H1 (cell line): Measurements from ENCODE around the gene CDK8. TPM values are rescaled to one million over a fixed set of nuclear protein-coding genes. Genes with fewer than 3 reads are reported as not detected.

Source experiments
- CTCF ChIA-PET: fragments of 300-600 bp; sonication (Branson Sonifier 250); formaldehyde crosslinking; loops from one replicate; lab custom pipeline; 2021; ENCODE audit not compliant: partially characterized antibody; lab: Charles Lee
- POLR2A ChIA-PET: fragments of 300-600 bp; sonication (Branson Sonifier 250); formaldehyde crosslinking; loops from one replicate; lab custom pipeline; 2021; ENCODE audit warnings: inconsistent platforms; ENCODE audit not compliant: partially characterized antibody; lab: Charles Lee
- DNase-seq, 2 experiments: peaks; one replicate each; pipeline versions ENCODE4 v3.0.0 to v3.0.0-alpha.2; 2010 to 2022; ENCODE audit warnings: low spot score in 2 of 2, low read depth in 1 of 2, mixed read lengths in 1 of 2
- FAIRE-seq: peaks from 2 replicates; lab custom pipeline; 2011; peaks lifted over from hg19 to GRCh38; lab: Jason Lieb, UNC
- H2AFZ ChIP-seq: 2 replicates; pipeline ENCODE4 v1.8.1; 2012; ENCODE audit warnings: low read length, inconsistent platforms
- H2AK5ac ChIP-seq: 2 replicates; pipeline ENCODE4 v1.6.1; 2013; ENCODE audit warnings: low read depth, low read length
- H2BK120ac ChIP-seq: replicated peaks from 2 replicates; pipeline ENCODE3; 2013; ENCODE audit warnings: low read depth, low read length, inconsistent platforms
- H2BK12ac ChIP-seq: 2 replicates; pipeline ENCODE4 v1.6.1; 2013; ENCODE audit warnings: low read depth, low read length
- H2BK15ac ChIP-seq: 2 replicates; pipeline ENCODE4 v1.6.1; 2013; ENCODE audit warnings: low read length
- H2BK20ac ChIP-seq: 2 replicates; pipeline ENCODE4 v1.6.1; 2013; ENCODE audit warnings: low read length
- H2BK5ac ChIP-seq: 2 replicates; pipeline ENCODE4 v1.6.1; 2013; ENCODE audit warnings: low read depth, low read length
- H3K14ac ChIP-seq: 2 replicates; pipeline ENCODE4 v1.6.1; 2013; ENCODE audit warnings: inconsistent platforms; ENCODE audit not compliant: insufficient read length
- H3K18ac ChIP-seq: 2 replicates; pipeline ENCODE4 v1.6.1; 2013; ENCODE audit warnings: low read length; ENCODE audit errors: extremely low read depth
- H3K23ac ChIP-seq: 2 replicates; pipeline ENCODE4 v1.6.1; 2013; ENCODE audit warnings: inconsistent platforms; ENCODE audit not compliant: insufficient read length
- H3K23me2 ChIP-seq: 2 replicates; pipeline ENCODE4 v1.6.1; 2013; ENCODE audit warnings: low read depth, low read length
- H3K27ac ChIP-seq: 2 replicates; pipeline ENCODE4 v1.6.1; 2011; ENCODE audit warnings: low read depth, low read length, inconsistent platforms
- H3K27me3 ChIP-seq, 4 experiments: replicated peaks in 1 of 4; 1 replicate in 1 of 4; 2 replicates in 3 of 4; pipeline versions ENCODE4 v1.6.1 to v1.8.1; 2011 to 2013; ENCODE audit warnings: low read length in 3 of 4, mild to moderate bottlenecking in 3 of 4, inconsistent platforms in 2 of 4, mixed read lengths in 2 of 4, moderate library complexity in 1 of 4; ENCODE audit not compliant: control insufficient read depth in 3 of 4, insufficient read depth in 3 of 4; ENCODE audit errors: extremely low read depth in 1 of 4
- H3K36me3 ChIP-seq, 4 experiments: 2 replicates each; pipeline versions ENCODE4 v1.6.1 to v1.8.1; 2011 to 2013; ENCODE audit warnings: mild to moderate bottlenecking in 4 of 4, low read length in 3 of 4, moderate library complexity in 2 of 4, control low read depth in 1 of 4, inconsistent platforms in 1 of 4; ENCODE audit not compliant: insufficient read depth in 4 of 4, control insufficient read depth in 2 of 4
- H3K4ac ChIP-seq: replicated peaks from 2 replicates; pipeline ENCODE3; 2013; ENCODE audit warnings: low read length, low read depth, mixed read lengths, inconsistent platforms; ENCODE audit not compliant: insufficient read length
- H3K4me1 ChIP-seq, 4 experiments: replicated peaks in 1 of 4; 1 replicate in 1 of 4; 2 replicates in 3 of 4; pipeline versions ENCODE4 v1.6.1 to v1.8.1; 2011 to 2013; ENCODE audit warnings: low read length in 3 of 4, inconsistent platforms in 2 of 4, mixed read lengths in 1 of 4; ENCODE audit not compliant: insufficient read depth in 4 of 4, control insufficient read depth in 3 of 4
- H3K4me2 ChIP-seq, 2 experiments: 2 replicates each; pipeline versions ENCODE4 v1.6.1 to v1.8.1; 2011 to 2013; ENCODE audit warnings: low read depth in 2 of 2, low read length in 2 of 2, control low read depth in 1 of 2, inconsistent platforms in 1 of 2, mild to moderate bottlenecking in 1 of 2; ENCODE audit not compliant: insufficient read depth in 1 of 2
- H3K4me3 ChIP-seq, 4 experiments: fragments of 200-600, 300-600 bp in 1 of 4; sonication (generic), shearing (Covaris generic), sonication (Bioruptor Twin) in 1 of 4; 2 replicates each; pipeline versions ENCODE4 v1.5.1 to v1.8.1; 2011 to 2016; ENCODE audit warnings: low read length in 4 of 4, low read depth in 3 of 4, control low read depth in 2 of 4, inconsistent platforms in 2 of 4, mild to moderate bottlenecking in 2 of 4, mixed read lengths in 1 of 4, moderate library complexity in 1 of 4; ENCODE audit not compliant: insufficient read depth in 2 of 4; ENCODE audit errors: extremely low read depth in 1 of 4
- H3K56ac ChIP-seq: replicated peaks from 2 replicates; pipeline ENCODE3; 2013; ENCODE audit warnings: low read depth, mild to moderate bottlenecking, mixed read lengths, low read length, inconsistent platforms; ENCODE audit not compliant: insufficient read length
- H3K79me1 ChIP-seq: 2 replicates; pipeline ENCODE4 v1.6.1; 2013; ENCODE audit warnings: low read depth, low read length, control low read depth
- H3K79me2 ChIP-seq, 2 experiments: 2 replicates each; pipeline versions ENCODE4 v1.6.1 to v1.8.1; 2012 to 2013; ENCODE audit warnings: low read length in 2 of 2, mild to moderate bottlenecking in 2 of 2, inconsistent platforms in 1 of 2; ENCODE audit not compliant: insufficient read depth in 2 of 2, control insufficient read depth in 1 of 2
- H3K9ac ChIP-seq, 4 experiments: replicated peaks in 1 of 4; 1 replicate in 1 of 4; 2 replicates in 3 of 4; pipeline versions ENCODE4 v1.6.1 to v1.8.1; 2011 to 2013; ENCODE audit warnings: low read depth in 3 of 4, low read length in 3 of 4, control low read depth in 2 of 4, mild to moderate bottlenecking in 2 of 4, moderate library complexity in 2 of 4, inconsistent platforms in 1 of 4; ENCODE audit errors: extremely low read depth in 1 of 4
- H3K9me3 ChIP-seq, 2 experiments: 2 replicates each; pipeline versions ENCODE4 v1.6.1 to v1.8.1; 2012 to 2013; ENCODE audit warnings: mild to moderate bottlenecking in 2 of 2, moderate library complexity in 2 of 2, control low read depth in 1 of 2, inconsistent platforms in 1 of 2, low read depth in 1 of 2, low read length in 1 of 2, mixed read lengths in 1 of 2; ENCODE audit not compliant: insufficient read depth in 2 of 2
- H4K20me1 ChIP-seq, 2 experiments: replicated peaks in 1 of 2; 2 replicates each; pipeline versions ENCODE3 to v1.8.1; 2011 to 2013; ENCODE audit warnings: inconsistent platforms in 2 of 2, low read length in 2 of 2, mild to moderate bottlenecking in 1 of 2; ENCODE audit not compliant: insufficient read depth in 2 of 2, control insufficient read depth in 1 of 2
- H4K5ac ChIP-seq: 2 replicates; pipeline ENCODE4 v1.6.1; 2013; ENCODE audit warnings: low read length, low read depth, mixed read lengths, inconsistent platforms; ENCODE audit not compliant: insufficient read length
- H4K8ac ChIP-seq: 2 replicates; pipeline ENCODE4 v1.8.0; 2013; ENCODE audit warnings: mild to moderate bottlenecking, moderate library complexity, low read length, inconsistent platforms; ENCODE audit not compliant: insufficient read depth; ENCODE audit errors: extremely low read depth
- H4K91ac ChIP-seq: replicated peaks from 2 replicates; pipeline ENCODE3; 2013; ENCODE audit warnings: low read length, mixed read lengths, inconsistent platforms; ENCODE audit not compliant: insufficient read length
- CBX5 ChIP-seq: fragments of 300-800, 300-1000 bp; sonication (generic); IDR thresholded peaks from 2 replicates; pipeline ENCODE4 v1.7.1; 2016; ENCODE audit warnings: antibody characterized with exemption, low read length, low read depth
- KDM5A ChIP-seq: fragments of 200-600 bp; IDR thresholded peaks from 2 replicates; pipeline ENCODE4 v1.7.1; 2012; ENCODE audit warnings: mild to moderate bottlenecking, low read length, inconsistent platforms, mixed read lengths
- RAD21 ChIP-seq, 2 experiments: IDR thresholded peaks in 1 of 2; conservative IDR thresholded peaks in 1 of 2; 2 replicates each; pipeline ENCODE4 v1.6.1; 2011; ENCODE audit warnings: low read depth in 2 of 2, low read length in 2 of 2, improper control_type of control experiment in 1 of 2, inconsistent platforms in 1 of 2, mild to moderate bottlenecking in 1 of 2, moderate library complexity in 1 of 2
- RFX5 ChIP-seq: IDR thresholded peaks from 2 replicates; pipeline ENCODE4 v1.6.1; 2011; ENCODE audit warnings: low read depth, low read length, improper control_type of control experiment, borderline replicate concordance
- SAP30 ChIP-seq: fragments of 300-600 bp; sonication (generic); IDR thresholded peaks from 2 replicates; pipeline ENCODE4 v1.7.1; 2012; ENCODE audit warnings: low read length, moderate library complexity, mild to moderate bottlenecking, inconsistent platforms; ENCODE audit not compliant: insufficient read depth, insufficient replicate concordance
- SP4 ChIP-seq: IDR thresholded peaks from 2 replicates; pipeline ENCODE4 v1.6.1; 2012; ENCODE audit warnings: low read length, inconsistent platforms
- TAF7 ChIP-seq: optimal IDR thresholded peaks from 2 replicates; pipeline ENCODE3; 2011; ENCODE audit warnings: low read depth, mild to moderate bottlenecking, inconsistent platforms, low read length, moderate library complexity, borderline replicate concordance
- polyA plus RNA-seq, 7 experiments: library from polyadenylated mRNA; depleted of rRNA in 3 of 7; stranded (reverse) in 5 of 7; unstranded in 2 of 7; fragments of >200 nt in 5 of 7; fragments of 200-250 nt in 2 of 7; gene quantifications; 1 replicate in 5 of 7; 2 replicates in 1 of 7; 4 replicates in 1 of 7; pipeline versions ENCODE4 v1.2.1 to v1.2.3, GENCODE V29; 2011 to 2013; ENCODE audit warnings: missing spikeins in 2 of 7, mixed read lengths in 2 of 7
- total RNA-seq: library from RNA; stranded (reverse); fragmentation: NEBNext Ultra II Directional; extraction: Animal tissue kit (Norgen Biotek cat#: 25700); gene quantifications from 2 replicates; pipeline ENCODE4 v1.2.1, GENCODE V29; 2021
- TF ChIP-seq, protein P1 (sequence below): IDR thresholded peaks from 2 replicates; pipeline ENCODE4 v1.6.1; 2012; ENCODE audit warnings: inconsistent platforms
- TF ChIP-seq, protein P2 (sequence below), 3 experiments: IDR thresholded peaks; 1 replicate in 2 of 3; 2 replicates in 1 of 3; pipeline versions ENCODE4 v1.5.1 to v1.6.1; 2011; ENCODE audit warnings: low read length in 3 of 3, mild to moderate bottlenecking in 3 of 3, inconsistent platforms in 2 of 3, low read depth in 1 of 3, moderate library complexity in 1 of 3; ENCODE audit not compliant: insufficient read depth in 1 of 3; ENCODE audit errors: control extremely low read depth in 1 of 3

The CDK8 gene
- total and polyA plus RNA-seq, 2 of the 8 experiments (the other 6 are each of a cell fraction or from before 2014, with no cell fraction given), result 22.1 to 25.6 TPM

DNA sequence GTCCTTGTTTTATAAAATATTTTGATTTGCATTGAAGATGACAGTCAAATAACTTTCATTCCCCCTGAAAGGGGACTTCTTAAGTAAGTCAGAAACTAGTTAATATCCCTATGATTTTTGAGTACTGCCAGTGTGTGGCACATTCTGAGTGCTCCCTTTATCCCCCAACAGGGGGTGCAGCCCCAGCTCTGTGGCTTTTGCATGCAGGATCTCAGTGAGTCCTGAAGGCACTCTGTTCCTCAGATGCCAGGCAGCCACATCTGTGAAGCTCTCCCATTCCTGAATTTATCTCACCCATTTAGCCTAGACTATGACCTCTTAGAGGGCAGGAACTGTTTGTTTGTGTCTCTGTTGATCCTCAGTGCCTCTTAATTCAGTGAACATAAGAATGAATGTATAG is 123.1 kb downstream of the CDK8 start:
- Histone ChIP-seq H3K18ac (no peak overlapping the region), H3K4me2 (no peak overlapping the region), H2BK5ac (no peak overlapping the region), H3K4ac (no peak overlapping the region), H2AFZ (no peak overlapping the region), H3K14ac (no peak overlapping the region), H3K23ac (no peak overlapping the region), H3K4me3 (no peak overlapping the region), H4K8ac (no peak overlapping the region), H2BK15ac (no peak overlapping the region), H3K56ac (no peak overlapping the region), H4K5ac (no peak overlapping the region), H2BK120ac (no peak overlapping the region), H3K27me3 (no peaks in the 10 kb centered on the region), H3K36me3 (no peaks in the 10 kb centered on the region; a peak in 1 of 8 replicates), H4K91ac (no peak overlapping the region), H2BK20ac (no peak overlapping the region), H3K79me1 (no peaks in the 10 kb centered on the region), H3K23me2 (no peaks in the 10 kb centered on the region), H3K9me3 (no peaks in the 10 kb centered on the region), H3K9ac (no peak overlapping the region), H3K79me2 (no peaks in the 10 kb centered on the region), H4K20me1 (no peaks in the 10 kb centered on the region), H2AK5ac (no peak overlapping the region), H3K27ac (no peak overlapping the region), H2BK12ac (no peak overlapping the region), H3K4me1 (no peaks in the 10 kb centered on the region; a peak in 1 of 7 replicates)
- TF ChIP-seq RFX5, result no peak
- TF ChIP-seq SAP30, result no peak
- TF ChIP-seq, protein P1, sequence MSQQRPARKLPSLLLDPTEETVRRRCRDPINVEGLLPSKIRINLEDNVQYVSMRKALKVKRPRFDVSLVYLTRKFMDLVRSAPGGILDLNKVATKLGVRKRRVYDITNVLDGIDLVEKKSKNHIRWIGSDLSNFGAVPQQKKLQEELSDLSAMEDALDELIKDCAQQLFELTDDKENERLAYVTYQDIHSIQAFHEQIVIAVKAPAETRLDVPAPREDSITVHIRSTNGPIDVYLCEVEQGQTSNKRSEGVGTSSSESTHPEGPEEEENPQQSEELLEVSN, result no peak
- no peak for TF ChIP-seq TAF7
- TF ChIP-seq, protein P2, sequence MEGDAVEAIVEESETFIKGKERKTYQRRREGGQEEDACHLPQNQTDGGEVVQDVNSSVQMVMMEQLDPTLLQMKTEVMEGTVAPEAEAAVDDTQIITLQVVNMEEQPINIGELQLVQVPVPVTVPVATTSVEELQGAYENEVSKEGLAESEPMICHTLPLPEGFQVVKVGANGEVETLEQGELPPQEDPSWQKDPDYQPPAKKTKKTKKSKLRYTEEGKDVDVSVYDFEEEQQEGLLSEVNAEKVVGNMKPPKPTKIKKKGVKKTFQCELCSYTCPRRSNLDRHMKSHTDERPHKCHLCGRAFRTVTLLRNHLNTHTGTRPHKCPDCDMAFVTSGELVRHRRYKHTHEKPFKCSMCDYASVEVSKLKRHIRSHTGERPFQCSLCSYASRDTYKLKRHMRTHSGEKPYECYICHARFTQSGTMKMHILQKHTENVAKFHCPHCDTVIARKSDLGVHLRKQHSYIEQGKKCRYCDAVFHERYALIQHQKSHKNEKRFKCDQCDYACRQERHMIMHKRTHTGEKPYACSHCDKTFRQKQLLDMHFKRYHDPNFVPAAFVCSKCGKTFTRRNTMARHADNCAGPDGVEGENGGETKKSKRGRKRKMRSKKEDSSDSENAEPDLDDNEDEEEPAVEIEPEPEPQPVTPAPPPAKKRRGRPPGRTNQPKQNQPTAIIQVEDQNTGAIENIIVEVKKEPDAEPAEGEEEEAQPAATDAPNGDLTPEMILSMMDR (IDR thresholded peaks at IDR 0.05; ENCODE audit: control extremely low read depth in 1 of 3, insufficient read depth in 1 of 3, low read depth in 1 of 3, low read length in 3 of 3), result peak; percentile 61 to 71 (median 65)
- no peak for TF ChIP-seq SP4
- TF ChIP-seq CBX5, result no peak
- no peak for TF ChIP-seq KDM5A
- peak; percentile 45 to 65 for TF ChIP-seq RAD21 (IDR thresholded peaks at IDR 0.05 in 1 of 2, conservative IDR thresholded peaks at IDR 0.05 in 1 of 2; ENCODE audit: low read depth in 2 of 2, low read length in 2 of 2)
- CTCF ChIA-PET, result interaction anchor here (0.6 to 4.3 kb wide), 23 partner anchors 8 to 458 kb away, joined by 3 to 17 read pairs (median 4); partner anchors contain the start of gene RNF6
- DNase-seq (peak; percentile 7 to 59), FAIRE-seq (peak; percentile 72)
- POLR2A ChIA-PET, result no interaction called here
